Measurements from ENCODE around the gene SLC39A13.

The SLC39A13 gene

GRCh38 chr11:47442514-47442913 is 34.1 kb downstream of the SLC39A13 start:
- Histone ChIP-seq H3K9ac (ENCODE audit: low read depth, low read length, poor library complexity) (no peak overlapping the region), H2AFZ (ENCODE audit: low read length) (no peak overlapping the region), H3K27me3 (ENCODE audit: control insufficient read depth in 3 of 3, insufficient read depth in 3 of 3, low read depth in 1 of 3, low read length in 3 of 3) (peaks cover 0 to 5% (median 0%) of the 10 kb centered on the region in 3 experiments), H4K91ac (ENCODE audit: low read depth, low read length, poor library complexity) (no peak overlapping the region), H3K4ac (ENCODE audit: low read length) (no peak overlapping the region), H2BK120ac (ENCODE audit: low read depth, low read length) (no peak overlapping the region), H2AK5ac (ENCODE audit: low read depth, low read length) (no peak overlapping the region), H3K36me3 (replicated peaks in 1 of 2; ENCODE audit: control insufficient read depth in 2 of 2, insufficient read depth in 2 of 2, low read length in 2 of 2) (no peaks in the 10 kb centered on the region), H3K4me2 (ENCODE audit: insufficient read depth, low read length, poor library complexity, severe bottlenecking) (no peak overlapping the region), H2BK15ac (ENCODE audit: low read length) (no peak overlapping the region), H3K4me3 (ENCODE audit: low read length in 2 of 2) (no peak overlapping the region), H2BK12ac (ENCODE audit: low read length) (no peak overlapping the region), H4K8ac (ENCODE audit: low read depth, low read length) (no peak overlapping the region), H3K27ac (replicated peaks; ENCODE audit: low read length) (no peak overlapping the region), H3K14ac (ENCODE audit: low read length) (no peak overlapping the region), H3K23ac (ENCODE audit: low read depth, low read length, poor library complexity) (no peak overlapping the region), H3K9me3 (replicated peaks in 1 of 2; ENCODE audit: control insufficient read depth in 2 of 2, insufficient read depth in 1 of 2, low read depth in 1 of 2, low read length in 2 of 2) (no peaks in the 10 kb centered on the region), H3K18ac (ENCODE audit: low read length) (peak overlapping the region; percentile 13), H3K79me1 (ENCODE audit: low read depth, low read length) (no peaks in the 10 kb centered on the region), H3K4me1 (ENCODE audit: control insufficient read depth in 2 of 2, insufficient read depth in 1 of 2, low read depth in 1 of 2, low read length in 2 of 2) (peaks cover 2 to 7% of the 10 kb centered on the region in 2 donors), H2BK5ac (ENCODE audit: low read length) (no peak overlapping the region)
- no CpG with 5 or more reads among the region's 8 CpGs for WGBS, 2 donors (ENCODE audit: extremely low coverage in 2 of 2, insufficient read length in 2 of 2, insufficient replicate concordance in 1 of 2)
- DNase-seq (ENCODE audit: low spot score) = no peak

- Histone ChIP-seq H3K4me3 (ENCODE audit: low read length in 2 of 2) (no peak overlapping the region), H3K36me3 (replicated peaks in 1 of 2; ENCODE audit: control insufficient read depth in 2 of 2, insufficient read depth in 2 of 2, low read length in 2 of 2) (no peaks in the 10 kb centered on the region), H3K27ac (replicated peaks; ENCODE audit: low read length) (no peak overlapping the region), H3K18ac (ENCODE audit: low read length) (no peak overlapping the region), H3K9me3 (replicated peaks in 1 of 2; ENCODE audit: control insufficient read depth in 2 of 2, insufficient read depth in 1 of 2, low read depth in 1 of 2, low read length in 2 of 2) (no peaks in the 10 kb centered on the region), H4K8ac (ENCODE audit: low read depth, low read length) (no peak overlapping the region), H3K23ac (ENCODE audit: low read depth, low read length, poor library complexity) (no peak overlapping the region), H2BK12ac (ENCODE audit: low read length) (no peak overlapping the region), H3K4ac (ENCODE audit: low read length) (no peak overlapping the region), H3K4me2 (ENCODE audit: insufficient read depth, low read length, poor library complexity, severe bottlenecking) (no peak overlapping the region), H4K91ac (ENCODE audit: low read depth, low read length, poor library complexity) (no peak overlapping the region), H2AFZ (ENCODE audit: low read length) (no peak overlapping the region), H3K79me1 (ENCODE audit: low read depth, low read length) (no peaks in the 10 kb centered on the region), H2BK15ac (ENCODE audit: low read length) (no peak overlapping the region), H3K4me1 (ENCODE audit: control insufficient read depth in 2 of 2, insufficient read depth in 1 of 2, low read depth in 1 of 2, low read length in 2 of 2) (peaks cover 0 to under 1% of the 10 kb centered on the region in 2 donors), H2BK5ac (ENCODE audit: low read length) (no peak overlapping the region), H2BK120ac (ENCODE audit: low read depth, low read length) (no peak overlapping the region), H2AK5ac (ENCODE audit: low read depth, low read length) (no peak overlapping the region), H3K9ac (ENCODE audit: low read depth, low read length, poor library complexity) (no peak overlapping the region), H3K27me3 (ENCODE audit: control insufficient read depth in 3 of 3, insufficient read depth in 3 of 3, low read depth in 1 of 3, low read length in 3 of 3) (peaks cover 0 to 5% (median 0%) of the 10 kb centered on the region in 3 experiments), H3K14ac (ENCODE audit: low read length) (no peak overlapping the region)
- WGBS, 2 donors (ENCODE audit: extremely low coverage in 2 of 2, insufficient read length in 2 of 2, insufficient replicate concordance in 1 of 2) = no CpG with 5 or more reads among the region's 12 CpGs
- DNase-seq (ENCODE audit: low spot score) = no peak
Measured at GRCh38 chr11:47443028-47443700, 34.8 kb downstream of the SLC39A13 start.

- DNase-seq (ENCODE audit: low spot score) = no peak
- Histone ChIP-seq H3K23ac (ENCODE audit: low read depth, low read length, poor library complexity) (no peak overlapping the region), H2BK5ac (ENCODE audit: low read length) (no peak overlapping the region), H3K4ac (ENCODE audit: low read length) (no peak overlapping the region), H3K14ac (ENCODE audit: low read length) (no peak overlapping the region), H3K4me2 (ENCODE audit: insufficient read depth, low read length, poor library complexity, severe bottlenecking) (no peak overlapping the region), H4K8ac (ENCODE audit: low read depth, low read length) (no peak overlapping the region), H3K27me3 (ENCODE audit: control insufficient read depth in 3 of 3, insufficient read depth in 3 of 3, low read depth in 1 of 3, low read length in 3 of 3) (peaks cover 0 to 5% (median 0%) of the 10 kb centered on the region in 3 experiments), H4K91ac (ENCODE audit: low read depth, low read length, poor library complexity) (no peak overlapping the region), H3K27ac (replicated peaks; ENCODE audit: low read length) (no peak overlapping the region), H3K9me3 (replicated peaks in 1 of 2; ENCODE audit: control insufficient read depth in 2 of 2, insufficient read depth in 1 of 2, low read depth in 1 of 2, low read length in 2 of 2) (no peaks in the 10 kb centered on the region), H3K18ac (ENCODE audit: low read length) (no peak overlapping the region), H2BK12ac (ENCODE audit: low read length) (no peak overlapping the region), H3K36me3 (replicated peaks in 1 of 2; ENCODE audit: control insufficient read depth in 2 of 2, insufficient read depth in 2 of 2, low read length in 2 of 2) (no peaks in the 10 kb centered on the region), H2AK5ac (ENCODE audit: low read depth, low read length) (no peak overlapping the region), H2AFZ (ENCODE audit: low read length) (no peak overlapping the region), H2BK15ac (ENCODE audit: low read length) (no peak overlapping the region), H3K79me1 (ENCODE audit: low read depth, low read length) (no peaks in the 10 kb centered on the region), H3K4me3 (ENCODE audit: low read length in 2 of 2) (no peak overlapping the region), H3K9ac (ENCODE audit: low read depth, low read length, poor library complexity) (no peak overlapping the region), H3K4me1 (ENCODE audit: control insufficient read depth in 2 of 2, insufficient read depth in 1 of 2, low read depth in 1 of 2, low read length in 2 of 2) (no peaks in the 10 kb centered on the region), H2BK120ac (ENCODE audit: low read depth, low read length) (no peak overlapping the region)
- whole genome bisulfite sequencing, 2 donors (ENCODE audit: extremely low coverage in 2 of 2, insufficient read length in 2 of 2, insufficient replicate concordance in 1 of 2) = no CpG with 5 or more reads among the region's 3 CpGs
Measured at GRCh38 chr11:47443817-47444216, 35.4 kb downstream of the SLC39A13 start.

GRCh38 chr11:47445840-47446239 is 37.5 kb downstream of the SLC39A13 start:
- no peak overlapping the region for H3K23ac ChIP-seq (ENCODE audit: low read depth, low read length, poor library complexity)

More at GRCh38 chr11:47445840-47446239, 37.5 kb downstream of the SLC39A13 start:
- Histone ChIP-seq H3K36me3 (replicated peaks in 1 of 2; ENCODE audit: control insufficient read depth in 2 of 2, insufficient read depth in 2 of 2, low read length in 2 of 2) (no peaks in the 10 kb centered on the region), H3K9me3 (replicated peaks in 1 of 2; ENCODE audit: control insufficient read depth in 2 of 2, insufficient read depth in 1 of 2, low read depth in 1 of 2, low read length in 2 of 2) (no peaks in the 10 kb centered on the region), H2BK15ac (ENCODE audit: low read length) (no peak overlapping the region), H2BK12ac (ENCODE audit: low read length) (no peak overlapping the region), H3K14ac (ENCODE audit: low read length) (no peak overlapping the region), H3K4me1 (ENCODE audit: control insufficient read depth in 2 of 2, insufficient read depth in 1 of 2, low read depth in 1 of 2, low read length in 2 of 2) (no peaks in the 10 kb centered on the region), H3K27me3 (ENCODE audit: control insufficient read depth in 3 of 3, insufficient read depth in 3 of 3, low read depth in 1 of 3, low read length in 3 of 3) (peaks cover 0 to 5% (median 0%) of the 10 kb centered on the region in 3 experiments), H4K8ac (ENCODE audit: low read depth, low read length) (no peak overlapping the region), H3K4me3 (ENCODE audit: low read length in 2 of 2) (no peak overlapping the region), H4K91ac (ENCODE audit: low read depth, low read length, poor library complexity) (no peak overlapping the region), H3K4me2 (ENCODE audit: insufficient read depth, low read length, poor library complexity, severe bottlenecking) (no peak overlapping the region), H3K27ac (replicated peaks; ENCODE audit: low read length) (no peak overlapping the region), H3K9ac (ENCODE audit: low read depth, low read length, poor library complexity) (no peak overlapping the region), H2AK5ac (ENCODE audit: low read depth, low read length) (no peak overlapping the region), H2BK120ac (ENCODE audit: low read depth, low read length) (no peak overlapping the region), H2AFZ (ENCODE audit: low read length) (no peak overlapping the region), H3K18ac (ENCODE audit: low read length) (no peak overlapping the region), H2BK5ac (ENCODE audit: low read length) (no peak overlapping the region), H3K79me1 (ENCODE audit: low read depth, low read length) (no peaks in the 10 kb centered on the region), H3K4ac (ENCODE audit: low read length) (no peak overlapping the region)
- no CpG with 5 or more reads among the region's 4 CpGs for WGBS, 2 donors (ENCODE audit: extremely low coverage in 2 of 2, insufficient read length in 2 of 2, insufficient replicate concordance in 1 of 2)
- no peak for DNase-seq (ENCODE audit: low spot score)

Measured in neuronal stem cell (in vitro differentiated cells).